ENCODE measurements around the gene HASPIN.

Gene HASPIN

DNA sequence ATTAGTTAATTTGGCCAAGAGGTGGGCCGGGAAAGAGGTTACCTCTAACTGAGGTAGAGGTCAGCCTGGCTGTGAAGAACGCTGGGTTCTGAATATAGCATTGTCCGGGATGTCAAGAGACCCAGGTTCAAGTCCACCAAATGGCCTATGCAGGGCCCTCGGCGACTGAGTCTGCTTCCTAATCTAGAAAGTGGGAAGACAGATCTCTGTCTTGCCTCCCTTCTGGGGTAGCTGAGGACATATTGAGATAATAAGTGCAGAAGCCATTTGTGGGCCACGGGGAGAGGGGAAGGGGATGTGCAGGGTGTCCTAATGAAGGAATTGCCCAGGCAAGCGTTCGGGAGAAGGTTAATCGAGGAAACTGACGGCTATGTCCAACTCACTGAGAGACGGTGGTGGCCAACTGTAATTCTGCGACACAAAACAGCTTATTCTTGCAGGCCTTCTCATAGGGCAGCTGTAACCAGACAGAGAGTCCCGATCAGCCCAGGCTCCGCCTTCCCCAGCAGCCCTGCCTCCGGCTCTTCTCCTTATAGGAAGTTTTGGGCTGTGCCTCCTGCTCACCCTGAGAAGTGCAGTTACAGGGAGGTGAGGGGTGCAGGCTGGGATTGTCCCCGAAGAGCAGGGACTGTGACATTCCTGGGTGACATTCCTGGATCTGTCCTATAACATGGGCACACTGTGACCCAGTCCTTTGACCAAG, 15.9 kb downstream of the HASPIN start:
- DNase-seq = no peak

- no peak for DNase-seq
These were observed 16.9 kb downstream of the HASPIN start for GRCh38 chr17:3740611-3741073.

DNA sequence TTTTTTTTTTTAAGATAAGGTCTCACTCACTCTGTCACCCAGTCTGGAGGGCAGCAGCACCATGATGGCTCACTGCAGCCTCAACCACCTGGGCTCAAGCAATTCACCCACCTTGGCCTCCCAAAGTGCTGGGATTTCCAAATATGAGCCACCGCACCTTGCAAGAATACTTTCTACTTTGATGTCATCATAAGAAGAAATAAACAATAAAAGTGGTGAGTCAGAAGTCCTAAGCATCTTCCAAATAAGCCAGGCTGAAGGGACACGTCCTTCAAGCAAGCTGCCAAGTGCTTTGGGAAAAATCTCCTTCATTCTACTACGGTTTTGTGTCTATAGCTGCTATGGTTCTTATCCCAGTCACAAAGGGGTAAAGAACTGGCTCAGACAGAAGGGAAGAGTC, 20.3 kb downstream of the HASPIN start:
- no peak for DNase-seq

- DNase-seq = no peak
These were observed 21.4 kb downstream of the HASPIN start for GRCh38 chr17:3745071-3745470.

GRCh38 chr17:3747805-3748204, 24.1 kb downstream of the HASPIN start:
- no peak for DNase-seq

DNA sequence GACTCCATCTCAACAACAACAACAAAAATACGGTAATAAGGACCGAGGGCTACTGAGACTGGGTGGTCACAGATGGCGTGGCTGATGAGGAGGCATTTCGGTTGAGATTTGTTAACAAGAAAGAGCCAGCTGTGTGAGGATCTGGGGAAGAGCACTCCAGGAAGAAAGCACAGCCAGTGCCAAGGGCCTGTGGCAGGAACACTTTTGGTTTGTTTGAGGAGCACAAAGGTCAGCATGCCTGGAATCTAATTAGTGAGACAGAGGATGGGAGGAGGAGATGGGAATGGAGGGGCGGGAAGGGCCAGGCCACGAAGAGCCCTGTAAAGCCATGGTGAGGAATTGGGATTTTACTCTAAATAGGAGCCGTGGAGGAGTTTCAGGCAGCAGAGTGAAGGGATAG, 24.9 kb downstream of the HASPIN start:
- DNase-seq = no peak

- no peak for DNase-seq
These were observed 26.6 kb downstream of the HASPIN start for GRCh38 chr17:3750296-3750695.

DNA sequence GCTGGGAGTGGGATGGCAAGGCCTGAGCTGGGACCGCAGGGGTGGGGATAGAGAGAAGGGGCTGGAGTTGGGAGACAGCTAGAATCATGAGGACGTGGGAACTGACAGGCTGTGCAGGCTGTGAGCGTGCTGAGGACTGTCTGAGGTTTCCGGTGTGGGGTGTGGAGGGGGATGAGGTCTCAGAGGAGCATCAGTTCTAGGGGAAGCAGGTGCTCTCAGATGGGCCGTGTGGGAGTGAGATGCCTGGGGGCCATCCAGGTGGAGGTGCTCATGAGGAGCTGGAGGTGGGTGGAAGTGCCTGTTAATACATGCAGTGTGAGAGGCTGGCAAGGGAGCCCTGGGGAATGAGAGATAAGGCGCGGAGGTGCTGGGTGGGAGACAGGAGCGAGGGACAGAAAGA, 27.2 kb downstream of the HASPIN start:
- peak in 1 of 4 experiments; percentile 10 for DNase-seq

- DNase-seq = no peak
These were observed 28.1 kb downstream of the HASPIN start for GRCh38 chr17:3751836-3752235.

GRCh38 chr17:3753624-3754023, 29.9 kb downstream of the HASPIN start:
- DNase-seq = no peak

DNA sequence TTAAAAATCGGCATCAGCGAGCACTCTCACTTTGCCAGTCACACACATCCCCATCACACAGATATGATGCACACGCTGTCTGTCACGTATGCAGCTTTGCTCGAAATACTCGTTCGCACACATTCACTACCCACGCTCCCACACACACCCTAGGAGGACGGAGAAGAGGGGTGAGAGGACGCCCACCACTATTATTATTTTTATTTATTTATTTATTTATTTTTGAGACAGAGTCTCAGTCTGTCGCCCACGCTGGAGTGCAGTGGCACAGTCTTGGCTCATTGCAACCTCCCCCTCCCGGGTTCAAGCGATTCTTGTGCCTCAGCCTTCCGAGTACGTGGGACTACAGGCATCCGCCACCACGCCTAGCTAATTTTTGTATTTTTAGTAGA, 30.4 kb downstream of the HASPIN start:
- no peak for DNase-seq

- peak; percentile 36 to 76 (median 66) for DNase-seq
These were observed 31.0 kb downstream of the HASPIN start for GRCh38 chr17:3754458-3755334.

DNA sequence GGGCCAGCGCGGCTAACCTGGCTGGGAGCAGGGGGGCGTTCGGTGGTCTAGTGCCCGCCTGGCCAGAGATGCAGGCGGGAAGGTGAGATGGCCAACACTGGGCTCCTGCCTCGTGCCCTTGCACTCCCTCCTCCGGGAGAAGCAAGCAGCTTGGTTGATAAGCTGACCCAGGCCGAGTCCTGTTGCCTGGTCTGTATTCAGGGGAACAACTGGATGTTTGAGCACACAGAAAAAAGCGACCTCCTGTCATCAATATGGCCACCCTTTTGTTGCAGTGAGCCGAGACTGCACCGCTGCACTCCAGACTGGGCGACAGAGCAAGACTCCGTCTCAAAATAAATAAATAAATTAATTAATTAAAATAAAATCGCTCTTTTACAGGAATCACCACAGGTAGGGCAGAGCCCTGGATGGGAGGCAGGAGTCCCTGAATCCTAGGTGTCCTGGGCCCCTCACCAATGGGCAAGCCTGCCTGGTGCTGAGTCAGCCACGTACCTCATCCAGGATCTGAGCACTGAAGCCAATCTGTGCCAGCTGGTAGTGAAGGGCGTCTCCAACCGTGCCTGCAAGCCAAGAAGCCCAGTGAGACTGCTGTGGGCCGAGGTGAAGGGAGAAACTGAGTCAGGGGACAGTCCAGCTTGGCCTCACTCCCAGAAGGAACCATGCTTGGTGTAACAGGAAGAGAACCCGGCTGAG, 31.8 kb downstream of the HASPIN start:
- no peak for DNase-seq

DNA sequence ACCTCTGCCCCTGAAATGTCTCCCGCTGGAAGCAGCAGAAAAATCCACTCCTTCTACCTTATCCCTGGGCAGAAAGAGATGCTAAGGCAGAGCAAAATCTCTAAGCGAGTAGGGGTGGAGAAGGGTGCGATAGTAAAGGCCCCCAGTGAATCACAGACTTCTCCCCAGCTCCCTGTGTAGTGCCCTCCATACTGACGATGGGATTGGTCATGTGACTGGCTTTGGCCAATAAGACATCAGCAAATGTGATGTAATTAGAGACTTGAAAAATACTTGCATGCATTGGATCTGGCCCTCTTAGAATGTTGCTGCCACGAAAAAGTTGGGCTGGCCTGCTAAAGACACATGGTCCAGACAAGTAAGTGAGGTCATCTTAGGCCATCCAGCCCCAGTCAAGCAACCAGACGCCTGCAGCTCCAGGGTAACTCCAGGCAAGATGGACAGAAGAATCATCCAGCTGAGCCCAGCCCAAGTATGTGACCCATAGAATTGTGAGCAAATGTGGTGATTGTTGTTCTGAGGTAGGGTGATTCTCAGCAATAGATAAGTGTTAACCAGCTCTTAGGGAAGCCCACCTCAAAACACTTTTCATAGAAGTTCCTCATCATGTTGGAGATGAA, 36.0 kb downstream of the HASPIN start:
- no peak for DNase-seq

DNA sequence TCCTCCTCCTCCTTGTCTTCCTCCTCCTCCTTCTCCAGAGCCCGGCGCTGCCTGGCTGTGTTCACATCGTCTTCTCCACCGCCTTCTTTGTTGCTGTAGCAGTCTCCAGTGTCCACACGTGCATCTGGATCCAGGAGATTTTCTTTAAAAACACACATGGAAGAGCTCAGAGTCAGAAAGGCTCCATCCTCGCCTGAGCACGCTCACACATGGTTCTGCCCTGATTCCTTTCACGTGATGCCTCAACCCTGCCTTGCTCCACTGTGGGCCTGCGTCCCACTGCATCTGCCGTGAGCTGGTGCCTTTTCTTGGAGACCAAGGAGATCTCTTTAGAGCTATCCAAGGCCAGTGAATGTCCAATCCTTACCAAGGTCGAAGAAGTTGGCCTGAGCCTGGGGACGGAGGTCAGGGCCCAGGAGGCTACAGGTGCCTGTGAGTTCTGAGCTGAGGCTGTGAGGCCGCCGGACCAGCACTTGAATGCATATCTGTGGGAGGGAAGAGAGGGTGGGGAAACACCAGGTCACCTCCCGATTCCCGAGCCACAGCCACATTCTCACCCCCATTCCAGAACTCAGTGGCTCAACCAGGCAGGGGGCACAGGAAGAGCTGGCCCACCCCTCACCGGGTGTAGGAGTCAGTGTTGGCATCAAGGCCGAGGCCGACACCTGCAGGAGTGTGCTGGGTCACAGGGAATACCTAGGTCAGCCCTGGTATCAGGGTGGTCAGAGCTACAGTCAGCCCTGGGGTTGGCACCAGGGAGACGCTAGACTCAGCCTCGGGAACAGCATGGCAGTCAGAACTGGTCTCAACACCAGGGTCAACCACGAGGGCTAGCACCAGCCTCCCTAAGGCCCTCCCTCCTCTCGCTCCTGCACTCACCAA, 37.6 kb downstream of the HASPIN start:
- DNase-seq = no peak

DNA sequence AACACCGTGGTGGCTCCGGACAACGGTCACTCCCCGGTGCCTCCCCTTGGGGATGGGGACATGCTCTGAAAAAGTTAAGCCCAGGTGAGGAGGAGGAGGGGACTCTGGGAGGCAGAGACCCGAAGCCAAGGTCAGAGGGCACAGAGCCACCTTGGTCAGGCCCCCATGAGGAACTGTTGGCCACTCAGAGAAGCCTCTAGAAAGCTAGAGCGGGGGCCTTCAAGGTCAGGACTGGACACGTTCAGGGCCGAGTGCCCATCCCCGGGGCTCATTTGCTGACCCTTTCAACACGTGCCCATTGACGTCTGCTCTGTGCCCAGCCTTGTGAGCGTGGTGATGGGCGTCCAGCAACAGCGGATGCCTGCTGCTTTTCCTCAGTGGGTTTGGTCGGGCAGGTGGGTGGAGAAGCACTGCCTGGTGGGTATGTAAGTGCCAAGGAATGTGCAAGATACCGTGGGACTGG, 38.2 kb downstream of the HASPIN start:
- no peak for DNase-seq

- DNase-seq = no peak
These were observed 39.4 kb downstream of the HASPIN start for GRCh38 chr17:3762922-3763776.

DNA sequence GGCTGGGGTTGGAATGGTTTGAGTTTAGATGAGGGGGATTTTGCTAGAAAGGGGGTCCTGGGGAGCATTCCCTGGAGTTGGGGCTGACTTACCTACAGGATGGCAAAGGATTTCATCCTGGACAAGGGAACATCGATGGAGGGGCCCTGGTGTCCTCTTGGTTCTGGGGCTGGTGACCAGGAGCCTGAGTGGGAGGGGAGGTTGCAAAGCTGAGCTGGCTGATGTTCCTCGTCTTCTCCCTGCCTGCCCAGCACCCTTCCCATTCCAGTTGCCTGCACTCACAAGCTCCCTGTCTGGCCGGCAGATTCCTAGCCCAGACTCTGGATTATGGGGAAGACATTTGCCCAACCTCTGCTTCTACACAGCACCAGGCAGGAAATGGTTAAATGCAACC, 40.1 kb downstream of the HASPIN start:
- no peak for DNase-seq

GRCh38 chr17:3765981-3766380, 42.3 kb downstream of the HASPIN start:
- DNase-seq = no peak

GRCh38 chr17:3766779-3767178, 43.1 kb downstream of the HASPIN start:
- DNase-seq = no peak

DNA sequence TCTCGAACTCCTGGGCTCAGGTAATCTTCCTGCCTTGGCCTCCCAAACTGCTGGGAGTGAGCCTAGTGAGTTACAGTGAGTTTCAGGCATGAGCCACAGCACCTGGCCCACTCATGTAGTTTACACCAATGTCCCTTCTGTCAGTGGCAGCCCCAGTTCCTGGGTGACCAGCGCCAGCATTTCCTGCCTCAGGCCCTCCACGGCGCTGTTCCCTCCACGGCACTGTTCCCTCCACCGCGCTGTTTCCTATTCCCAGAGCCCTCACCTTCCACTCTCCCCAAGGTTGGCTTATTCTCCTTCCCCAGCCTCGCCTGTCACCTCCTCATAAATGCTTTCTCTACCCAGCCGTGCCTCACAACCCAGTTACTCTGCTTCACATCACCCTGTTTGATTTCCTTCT, 44.6 kb downstream of the HASPIN start:
- no peak for DNase-seq
